AG10803 (cell line): Measurements from ENCODE around the gene UBXN10.
"Not testable (repeated sequence)": the region's sequence is repeated elsewhere in the genome, so short reads cannot be mapped to it uniquely, and the experiment has no call there.

Source experiments
- DNase-seq: peaks from one replicate; pipeline ENCODE4 v3.0.0; 2010; ENCODE audit warnings: low read depth
- H3K4me3 ChIP-seq: 2 replicates; pipeline ENCODE4 v1.5.1; 2011; ENCODE audit warnings: mild to moderate bottlenecking, low read length, control low read depth
- TF ChIP-seq, protein P1 (sequence below): conservative IDR thresholded peaks from 2 replicates; pipeline ENCODE4 v1.5.1; 2011; ENCODE audit warnings: mild to moderate bottlenecking, low read length, control low read depth, inconsistent platforms

Gene UBXN10

DNA sequence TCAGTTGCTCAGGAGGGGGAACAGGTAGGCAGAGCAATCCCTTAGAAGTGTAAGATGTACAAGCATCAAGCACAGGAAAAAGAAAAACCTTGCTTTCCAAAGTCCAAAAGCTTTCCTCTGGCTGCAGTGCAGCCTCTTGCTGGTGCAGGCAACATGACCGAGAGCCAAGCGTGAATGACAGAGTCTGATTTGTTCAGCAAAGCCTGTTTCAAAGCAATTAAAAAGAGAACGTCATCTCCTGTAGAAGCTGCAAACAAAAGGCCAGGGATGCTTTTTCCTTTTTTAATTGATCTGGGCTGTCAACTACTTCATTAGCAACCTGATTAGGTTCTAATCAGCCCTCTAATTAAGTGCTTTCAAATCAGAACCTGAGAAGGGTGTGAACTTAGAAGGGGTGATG is 38.6 kb downstream of the UBXN10 start:
- TF ChIP-seq, protein P1, sequence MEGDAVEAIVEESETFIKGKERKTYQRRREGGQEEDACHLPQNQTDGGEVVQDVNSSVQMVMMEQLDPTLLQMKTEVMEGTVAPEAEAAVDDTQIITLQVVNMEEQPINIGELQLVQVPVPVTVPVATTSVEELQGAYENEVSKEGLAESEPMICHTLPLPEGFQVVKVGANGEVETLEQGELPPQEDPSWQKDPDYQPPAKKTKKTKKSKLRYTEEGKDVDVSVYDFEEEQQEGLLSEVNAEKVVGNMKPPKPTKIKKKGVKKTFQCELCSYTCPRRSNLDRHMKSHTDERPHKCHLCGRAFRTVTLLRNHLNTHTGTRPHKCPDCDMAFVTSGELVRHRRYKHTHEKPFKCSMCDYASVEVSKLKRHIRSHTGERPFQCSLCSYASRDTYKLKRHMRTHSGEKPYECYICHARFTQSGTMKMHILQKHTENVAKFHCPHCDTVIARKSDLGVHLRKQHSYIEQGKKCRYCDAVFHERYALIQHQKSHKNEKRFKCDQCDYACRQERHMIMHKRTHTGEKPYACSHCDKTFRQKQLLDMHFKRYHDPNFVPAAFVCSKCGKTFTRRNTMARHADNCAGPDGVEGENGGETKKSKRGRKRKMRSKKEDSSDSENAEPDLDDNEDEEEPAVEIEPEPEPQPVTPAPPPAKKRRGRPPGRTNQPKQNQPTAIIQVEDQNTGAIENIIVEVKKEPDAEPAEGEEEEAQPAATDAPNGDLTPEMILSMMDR: no peak
- H3K4me3 ChIP-seq: no peak overlapping the region
- DNase-seq: no peak

DNA sequence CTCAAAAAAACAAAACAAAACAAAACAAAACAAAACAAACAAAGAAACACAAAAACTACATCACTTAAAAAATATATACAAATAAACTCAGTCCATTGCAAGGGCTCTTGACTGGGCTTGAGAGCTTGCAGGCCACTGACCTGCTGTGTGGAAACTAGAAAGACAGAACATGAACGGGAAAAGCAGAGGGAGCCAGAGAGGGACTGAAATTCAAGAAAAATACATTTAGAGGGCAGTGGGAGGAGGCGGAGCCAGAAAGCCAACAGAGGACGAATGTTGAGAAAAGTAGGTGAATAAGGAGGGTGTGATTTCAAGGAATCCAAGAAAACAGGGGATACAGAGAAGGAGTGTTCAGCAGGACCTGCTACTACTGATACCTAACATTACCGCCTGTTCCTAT is 41.8 kb downstream of the UBXN10 start:
- DNase-seq: no peak
- TF ChIP-seq, protein P1: no peak
- H3K4me3 ChIP-seq: no peak overlapping the region

DNA sequence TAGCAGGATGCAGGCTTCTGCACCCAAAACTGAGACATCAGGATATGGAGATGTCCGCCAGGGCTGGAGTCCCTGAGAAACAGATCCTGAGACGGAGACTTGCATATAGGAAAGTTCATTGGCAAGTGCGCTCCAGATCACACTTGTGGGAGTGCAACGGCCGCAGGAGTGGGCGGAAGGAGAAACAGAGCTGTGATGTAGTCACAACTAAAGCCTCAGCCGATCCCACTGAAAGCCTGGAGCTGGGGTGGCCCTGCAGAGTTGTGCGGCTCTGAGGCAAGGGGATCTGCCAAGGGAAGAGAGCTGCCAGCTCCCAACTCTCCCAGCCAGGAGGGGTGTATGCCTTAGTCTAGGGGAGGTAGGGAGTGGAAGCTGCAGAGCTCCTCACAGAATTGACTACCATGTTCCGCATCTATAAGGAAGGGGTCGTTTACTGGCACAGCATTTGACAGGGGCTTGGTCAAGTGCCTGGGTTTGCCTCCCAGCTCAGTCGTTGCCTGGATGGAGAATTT is 42.5 kb downstream of the UBXN10 start:
- DNase-seq: no peak
- H3K4me3 ChIP-seq: no peak overlapping the region
- TF ChIP-seq, protein P1: no peak

DNA sequence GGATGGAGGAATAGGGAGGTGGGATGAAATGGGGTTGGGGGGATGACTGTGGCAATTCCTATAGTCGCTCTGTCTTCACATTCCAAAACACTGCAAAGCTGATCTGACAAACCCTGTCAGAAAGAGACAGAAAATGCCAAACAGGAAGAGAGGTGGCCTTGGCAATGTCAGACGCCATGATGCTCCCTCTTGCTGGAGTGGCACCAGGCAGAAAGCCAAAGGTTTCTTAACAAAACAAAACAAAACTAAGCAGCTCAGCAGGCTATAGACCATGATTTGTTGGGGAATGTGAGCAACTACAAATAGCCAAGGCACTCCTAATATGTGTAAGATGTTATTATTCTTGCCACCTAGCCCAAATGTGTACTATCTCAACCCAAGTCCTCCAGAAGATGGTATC is 43.3 kb downstream of the UBXN10 start:
- TF ChIP-seq, protein P1: no peak
- no peak overlapping the region for H3K4me3 ChIP-seq
- DNase-seq: no peak

DNA sequence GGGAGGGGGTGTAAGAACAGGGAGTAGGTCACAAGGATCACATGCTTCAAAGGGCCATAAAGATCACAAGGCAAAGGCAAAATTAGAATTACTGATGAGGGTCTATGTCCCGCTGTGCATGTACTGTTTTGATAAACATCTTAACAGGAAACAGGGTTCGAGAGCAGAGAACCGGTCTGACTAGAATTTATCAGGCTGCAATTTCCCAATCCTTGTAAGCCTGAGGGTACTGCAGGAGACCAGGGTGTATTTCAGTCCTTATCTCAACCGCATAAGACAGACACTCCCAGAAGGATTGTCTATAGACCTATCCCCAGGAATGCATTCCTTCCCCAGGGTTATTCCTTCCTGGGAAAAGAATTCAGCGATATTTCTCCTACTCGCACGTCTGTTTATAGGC is 46.7 kb downstream of the UBXN10 start:
- H3K4me3 ChIP-seq, DNase-seq: not testable (repeated sequence)

DNA sequence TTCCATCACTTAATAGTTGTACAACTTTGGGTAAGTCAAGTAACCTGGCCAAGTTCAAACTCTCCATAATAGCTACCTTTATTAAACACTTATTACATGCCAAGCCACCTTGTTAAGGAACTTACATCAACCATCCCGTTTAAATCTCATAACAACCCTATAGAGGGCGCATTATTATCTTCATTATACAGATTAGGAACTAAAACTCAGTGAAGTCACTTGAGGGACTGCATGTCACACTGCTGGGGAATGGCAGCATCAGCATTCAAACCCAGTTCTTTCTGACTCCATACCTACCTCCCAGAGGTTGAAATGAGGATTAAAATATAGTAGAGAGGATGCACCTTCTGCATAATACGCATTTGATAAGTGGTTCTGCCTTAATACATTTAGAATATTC is 47.5 kb downstream of the UBXN10 start:
- DNase-seq: peak; percentile 23

DNA sequence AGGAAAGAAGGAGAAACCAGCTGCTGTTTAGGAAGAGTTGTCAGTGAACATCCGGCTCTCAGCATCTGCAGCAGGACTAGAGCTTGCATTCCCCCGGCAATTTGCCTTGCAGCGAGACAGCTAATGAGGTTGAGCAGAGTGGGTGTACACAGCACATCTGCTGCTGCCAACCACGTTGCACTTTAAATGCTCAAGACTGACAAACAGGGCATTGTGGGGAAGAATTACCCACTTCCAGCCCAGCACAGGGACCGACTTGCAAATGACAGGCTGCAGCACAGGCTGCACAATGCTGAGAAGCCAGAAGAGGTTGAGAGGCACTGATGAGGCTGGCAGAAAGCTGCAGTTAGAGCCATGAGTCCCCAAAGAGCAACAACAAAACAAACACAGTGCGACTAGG is 48.0 kb downstream of the UBXN10 start:
- no peak for DNase-seq
- TF ChIP-seq, protein P1: no peak

More for the DNA sequence above, 47.5 kb downstream of the UBXN10 start:
- H3K4me3 ChIP-seq: no peak overlapping the region
- TF ChIP-seq, protein P1: peak; percentile 51

More for the DNA sequence above, 48.0 kb downstream of the UBXN10 start:
- H3K4me3 ChIP-seq: no peak overlapping the region
